Measurements from ENCODE around the gene RPTOR. TPM values are rescaled to one million over a fixed set of nuclear protein-coding genes. Genes with fewer than 3 reads are reported as not detected.

RPTOR gene
- total and polyA plus RNA-seq, 2 donors (not counting 3 experiments of a cell fraction or from before 2014, with no cell fraction given): 10.7 to 41.8 TPM

DNA sequence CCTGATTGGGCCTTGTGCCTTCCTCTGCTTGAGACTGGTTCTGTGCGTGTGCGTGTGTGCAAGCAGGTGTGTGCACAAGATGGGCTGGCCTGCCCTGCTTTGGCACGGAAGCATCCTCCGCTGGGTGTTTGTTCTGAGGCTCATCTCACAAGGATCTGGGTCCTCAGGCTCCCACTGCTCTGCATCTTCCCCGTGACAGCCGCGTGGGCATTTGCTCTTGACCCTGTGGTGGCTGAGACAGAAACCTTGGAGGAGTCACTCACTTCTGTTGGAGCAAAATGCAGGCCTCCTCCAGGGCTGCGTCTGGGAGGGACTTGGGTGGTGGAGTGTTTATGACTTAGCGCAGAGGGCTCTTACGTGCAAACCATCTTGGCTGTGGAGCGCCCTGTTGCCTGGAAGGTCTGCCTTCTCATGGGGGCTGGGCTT lies 119.2 kb downstream of the RPTOR start:
- Histone ChIP-seq H3K9ac (replicated peaks; ENCODE audit: extremely low read depth, insufficient read depth, low read length) (no peak overlapping the region), H3K36me3 (ENCODE audit: control insufficient read depth in 2 of 2, extremely low read depth in 1 of 2, insufficient read depth in 2 of 2, low read length in 2 of 2) (no peaks in the 10 kb centered on the region), H3K9me1 (replicated peaks; ENCODE audit: control insufficient read depth, extremely low read depth, insufficient read depth, low read length) (no peaks in the 10 kb centered on the region), H3K4me3 (replicated peaks in 1 of 3; ENCODE audit: insufficient read depth in 1 of 3, low read depth in 1 of 3, low read length in 3 of 3) (no peak overlapping the region), H3K4me1 (ENCODE audit: control insufficient read depth, extremely low read depth, insufficient read depth, low read length) (no peaks in the 10 kb centered on the region), H3K27ac (ENCODE audit: insufficient read depth, low read depth, low read length) (no peak overlapping the region), H2AFZ (ENCODE audit: low read depth, low read length) (no peak overlapping the region), H3K9me3 (replicated peaks; ENCODE audit: control insufficient read depth, insufficient read depth, low read length) (no peaks in the 10 kb centered on the region), H3K4me2 (ENCODE audit: insufficient read depth, low read length) (no peak overlapping the region), H3K27me3 (ENCODE audit: control insufficient read depth in 2 of 2, insufficient read depth in 2 of 2, low read length in 2 of 2) (no peaks in the 10 kb centered on the region), H4K20me1 (replicated peaks; ENCODE audit: control insufficient read depth, extremely low read depth, insufficient read depth, low read length) (no peaks in the 10 kb centered on the region), H3K79me2 (ENCODE audit: control insufficient read depth, insufficient read depth, low read length) (peaks cover 12% of the 10 kb centered on the region)
- ChIA-PET POLR2A (no interaction called here), CTCF (no interaction called here)
- DNase-seq (ENCODE audit: low read depth, low spot score) (no peak), FAIRE-seq (no peak)
- BruUV-seq (replicated peaks): no TSS peak
- intact Hi-C loops (cut with micrococcal nuclease): no loop called here
- TF ChIP-seq, protein P1, sequence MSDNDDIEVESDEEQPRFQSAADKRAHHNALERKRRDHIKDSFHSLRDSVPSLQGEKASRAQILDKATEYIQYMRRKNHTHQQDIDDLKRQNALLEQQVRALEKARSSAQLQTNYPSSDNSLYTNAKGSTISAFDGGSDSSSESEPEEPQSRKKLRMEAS (IDR thresholded peaks at IDR 0.05; ENCODE audit: insufficient read depth, insufficient read length): no peak
- TF ChIP-seq GATA2 (IDR thresholded peaks at IDR 0.05; ENCODE audit: insufficient read depth, insufficient read length, low read depth, low read length) (no peak), POLR2AphosphoS5 (IDR thresholded peaks at IDR 0.05; ENCODE audit: insufficient read depth, low read depth, low read length) (no peak), EZH2 (IDR thresholded peaks at IDR 0.05; ENCODE audit: borderline replicate concordance, low read depth, low read length, severe bottlenecking) (no peak), MYC (IDR thresholded peaks at IDR 0.05; ENCODE audit: low read depth, low read length) (no peak), JUN (IDR thresholded peaks at IDR 0.05; ENCODE audit: borderline replicate concordance, insufficient read depth, insufficient read length, low read depth) (no peak), POLR2A (IDR thresholded peaks at IDR 0.05; ENCODE audit: low read depth, low read length) (no peak), FOS (IDR thresholded peaks at IDR 0.05; ENCODE audit: borderline replicate concordance, insufficient read depth, low read length) (no peak)
- TF ChIP-seq, protein P2, sequence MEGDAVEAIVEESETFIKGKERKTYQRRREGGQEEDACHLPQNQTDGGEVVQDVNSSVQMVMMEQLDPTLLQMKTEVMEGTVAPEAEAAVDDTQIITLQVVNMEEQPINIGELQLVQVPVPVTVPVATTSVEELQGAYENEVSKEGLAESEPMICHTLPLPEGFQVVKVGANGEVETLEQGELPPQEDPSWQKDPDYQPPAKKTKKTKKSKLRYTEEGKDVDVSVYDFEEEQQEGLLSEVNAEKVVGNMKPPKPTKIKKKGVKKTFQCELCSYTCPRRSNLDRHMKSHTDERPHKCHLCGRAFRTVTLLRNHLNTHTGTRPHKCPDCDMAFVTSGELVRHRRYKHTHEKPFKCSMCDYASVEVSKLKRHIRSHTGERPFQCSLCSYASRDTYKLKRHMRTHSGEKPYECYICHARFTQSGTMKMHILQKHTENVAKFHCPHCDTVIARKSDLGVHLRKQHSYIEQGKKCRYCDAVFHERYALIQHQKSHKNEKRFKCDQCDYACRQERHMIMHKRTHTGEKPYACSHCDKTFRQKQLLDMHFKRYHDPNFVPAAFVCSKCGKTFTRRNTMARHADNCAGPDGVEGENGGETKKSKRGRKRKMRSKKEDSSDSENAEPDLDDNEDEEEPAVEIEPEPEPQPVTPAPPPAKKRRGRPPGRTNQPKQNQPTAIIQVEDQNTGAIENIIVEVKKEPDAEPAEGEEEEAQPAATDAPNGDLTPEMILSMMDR (IDR thresholded peaks at IDR 0.05; ENCODE audit: extremely low read depth in 1 of 2, insufficient read depth in 1 of 2, low read depth in 1 of 2, low read length in 2 of 2): no peak
- dilution Hi-C loops (cut with MboI; ENCODE audit: extremely low pct_ligation_motif_present, low sequenced_read_pairs): no loop called here

All from endothelial cell of umbilical vein (primary cell).